ENCODE data around the gene FDX1.
"Not testable (repeated sequence)": the region's sequence is repeated elsewhere in the genome, so short reads cannot be mapped to it uniquely, and the experiment has no call there.

The FDX1 gene, protein sequence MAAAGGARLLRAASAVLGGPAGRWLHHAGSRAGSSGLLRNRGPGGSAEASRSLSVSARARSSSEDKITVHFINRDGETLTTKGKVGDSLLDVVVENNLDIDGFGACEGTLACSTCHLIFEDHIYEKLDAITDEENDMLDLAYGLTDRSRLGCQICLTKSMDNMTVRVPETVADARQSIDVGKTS

GRCh38 chr11:110429731-110430266 is at the start of gene FDX1:
Gene FDX1 (plus strand): TSS chr11:110429948. CDS start chr11:110430121, 173 bp downstream.
- no peak for DNase-seq

GRCh38 chr11:110380836-110381622 is 48.7 kb upstream of the FDX1 start:
- DNase-seq = no peak

GRCh38 chr11:110388231-110388630 is 41.5 kb upstream of the FDX1 start:
- not testable (repeated sequence) for DNase-seq

- no peak for DNase-seq
Observed at GRCh38 chr11:110389965-110390364, 39.8 kb upstream of the FDX1 start.

DNA sequence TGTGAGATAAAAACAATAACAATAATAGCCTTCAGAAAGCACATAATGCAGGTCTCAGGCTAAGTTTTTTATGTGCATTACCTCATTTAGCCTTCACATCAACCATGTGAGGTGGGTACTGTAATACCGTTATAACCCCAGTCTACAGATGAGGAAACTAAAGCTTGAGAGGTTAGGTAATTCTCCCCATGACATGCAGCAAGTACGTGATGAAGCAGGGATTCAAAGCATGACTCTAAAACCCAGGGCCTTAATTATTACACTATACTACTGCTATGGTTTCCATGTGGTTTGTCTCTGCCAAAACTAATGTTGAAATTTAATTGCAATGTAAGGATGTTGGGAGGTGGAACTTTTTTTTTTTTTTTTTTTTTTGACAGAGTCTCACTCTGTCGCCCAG is 37.7 kb upstream of the FDX1 start:
- no peak for DNase-seq

- DNase-seq = not testable (repeated sequence)
Observed at GRCh38 chr11:110397668-110398286, 32.0 kb upstream of the FDX1 start.

GRCh38 chr11:110403585-110403984 is 26.2 kb upstream of the FDX1 start:
- not testable (repeated sequence) for DNase-seq

- not testable (repeated sequence) for DNase-seq
Observed at GRCh38 chr11:110405636-110406035, 24.1 kb upstream of the FDX1 start.

GRCh38 chr11:110407315-110407714 is 22.4 kb upstream of the FDX1 start:
- DNase-seq = no peak

DNA sequence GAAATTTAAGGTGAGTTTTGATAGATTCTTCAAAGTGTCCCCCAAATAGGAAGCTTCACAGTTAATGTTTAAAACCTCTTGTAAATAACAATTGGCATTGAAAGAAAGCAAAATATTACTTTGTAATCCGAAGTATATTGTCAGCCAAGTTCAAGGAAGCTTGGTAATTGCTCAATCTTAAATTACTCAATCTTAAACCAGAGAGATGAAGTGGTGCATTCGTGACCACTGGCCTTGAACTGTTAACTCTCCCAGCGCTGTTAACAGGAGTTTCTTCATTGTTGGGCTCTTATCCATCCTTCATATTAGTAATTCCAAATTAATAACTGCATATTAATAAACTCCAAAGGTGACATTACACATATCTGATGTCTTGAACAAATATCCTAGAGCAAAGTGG is 20.6 kb upstream of the FDX1 start:
- no peak for DNase-seq

DNA sequence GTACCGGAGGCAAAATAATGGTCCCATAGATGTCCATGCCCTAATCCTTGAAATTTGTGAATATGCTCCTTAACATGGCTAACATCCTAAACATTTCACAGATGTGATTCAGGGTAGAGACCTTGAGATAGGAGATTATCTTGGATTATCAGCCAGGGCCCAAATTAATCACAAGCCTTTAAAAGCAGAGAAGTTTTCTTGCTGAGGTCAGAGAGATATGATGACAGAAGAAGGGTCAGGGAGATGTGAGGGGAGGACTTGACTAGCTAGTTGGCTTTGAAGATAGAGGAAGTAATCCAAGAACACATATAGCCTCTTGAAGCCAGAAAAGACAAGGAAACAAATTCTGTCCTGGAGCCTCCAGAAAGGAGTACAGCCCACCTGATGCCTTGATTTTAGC is 19.1 kb upstream of the FDX1 start:
- no peak for DNase-seq

GRCh38 chr11:110415081-110415480 is 14.7 kb upstream of the FDX1 start:
- no peak for DNase-seq

DNA sequence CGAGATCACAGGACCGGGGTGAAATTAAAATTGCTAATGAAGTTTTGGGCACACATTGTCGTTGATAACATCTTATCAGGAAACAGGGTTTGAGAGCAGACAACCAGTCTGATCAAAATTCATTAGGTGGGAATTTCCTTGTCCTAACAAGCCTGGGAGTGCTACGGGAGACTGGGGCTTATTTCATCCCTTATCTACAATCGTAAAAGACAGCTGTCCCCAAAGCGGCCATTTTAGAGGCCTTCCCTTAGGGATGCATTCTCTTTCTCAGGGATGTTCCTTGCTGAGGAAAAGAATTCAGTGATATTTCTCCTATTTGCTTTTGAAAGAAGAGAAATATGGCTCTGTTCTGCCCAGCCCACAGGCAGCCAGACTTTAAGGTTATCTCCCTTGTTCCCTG is 8.1 kb upstream of the FDX1 start:
- DNase-seq = not testable (repeated sequence)

- DNase-seq = no peak
Observed at GRCh38 chr11:110422306-110422905, 7.3 kb upstream of the FDX1 start.

- DNase-seq = no peak
Observed at GRCh38 chr11:110424775-110425444, 4.8 kb upstream of the FDX1 start.

DNA sequence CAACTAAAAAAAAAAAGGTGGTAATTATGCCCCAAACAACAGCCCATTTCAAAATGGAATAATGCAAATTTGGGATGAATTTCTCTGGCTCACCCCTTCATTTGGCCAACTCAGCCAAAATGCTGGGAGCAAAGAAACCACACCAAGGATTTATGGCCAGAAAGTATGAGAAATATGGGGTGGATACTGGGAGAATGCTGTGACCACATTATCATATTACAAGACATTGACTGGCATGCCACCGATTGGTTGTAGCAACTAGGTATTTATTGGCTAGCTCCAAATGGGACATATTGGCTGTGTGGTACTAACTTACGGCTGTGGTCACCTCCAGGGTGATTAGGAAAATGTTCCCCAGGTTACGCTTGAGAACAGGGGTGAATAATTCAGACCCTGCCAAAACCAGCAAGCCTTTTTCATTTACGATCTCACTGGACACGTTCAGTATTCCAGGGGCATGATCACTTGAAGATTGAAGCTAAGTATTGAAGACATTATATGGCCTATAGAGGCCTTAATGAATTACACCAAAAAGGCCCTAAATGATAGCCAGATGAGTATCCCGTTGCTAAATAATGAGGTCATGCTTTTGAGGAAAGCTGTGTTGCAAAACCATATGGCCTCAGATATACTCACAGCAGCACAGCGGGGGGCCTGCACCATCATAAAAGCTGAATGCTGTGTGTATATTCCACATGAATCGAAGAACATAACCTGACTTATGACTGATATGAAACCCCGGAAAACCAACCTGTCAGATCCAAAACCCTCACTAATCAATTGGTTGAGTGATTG is 3.8 kb upstream of the FDX1 start:
- no peak for DNase-seq

- no peak for DNase-seq
Observed at GRCh38 chr11:110428040-110428439, 1.7 kb upstream of the FDX1 start.

- no peak for DNase-seq
Observed at GRCh38 chr11:110428956-110429730, 605 bp upstream of the FDX1 start.

GRCh38 chr11:110430267-110431050 is 711 bp downstream of the FDX1 start:
- no peak for DNase-seq

- DNase-seq = no peak
Observed at GRCh38 chr11:110431051-110431672, 1.4 kb downstream of the FDX1 start.
